ENCODE data around the gene TRIM44. TPM values are rescaled to one million over a fixed set of nuclear protein-coding genes. Genes with fewer than 3 reads are reported as not detected.

TRIM44 gene
- total RNA-seq, 1 donor from 2014 or later: 67.0 TPM

GRCh38 chr11:35632301-35632700 lies 30.3 kb upstream of the TRIM44 start:
- no peaks in the 10 kb centered on the region for H3K4me1 Mint-ChIP-seq
- POLR2A ChIA-PET: no interaction called here
- ATAC-seq (ENCODE audit: low read depth) (no peak), DNase-seq (no peak)
- no peaks in the 10 kb centered on the region for H3K9me3 Mint-ChIP-seq
- H3K27me3 Mint-ChIP-seq: peaks cover 46% of the 10 kb centered on the region
- CTCF ChIA-PET: no interaction called here
- no peaks in the 10 kb centered on the region for H3K36me3 Mint-ChIP-seq (ENCODE audit: low read depth)
- intact Hi-C loops (cut with micrococcal nuclease): no loop called here
- H3K27ac Mint-ChIP-seq: no peak overlapping the region
- TF ChIP-seq CTCF (IDR thresholded peaks at IDR 0.05): no peak
- no peak overlapping the region for H3K4me3 Mint-ChIP-seq

- H3K4me1 Mint-ChIP-seq: no peaks in the 10 kb centered on the region
- H3K36me3 Mint-ChIP-seq (ENCODE audit: low read depth): no peaks in the 10 kb centered on the region
- ATAC-seq (ENCODE audit: low read depth): no peak
- TF ChIP-seq CTCF (IDR thresholded peaks at IDR 0.05): no peak
- H3K27me3 Mint-ChIP-seq: peaks cover 40% of the 10 kb centered on the region
- CTCF ChIA-PET: no interaction called here
- intact Hi-C loops (cut with micrococcal nuclease): no loop called here
- H3K4me3 Mint-ChIP-seq: no peak overlapping the region
- no peak for DNase-seq
- no peak overlapping the region for H3K27ac Mint-ChIP-seq
- no peaks in the 10 kb centered on the region for H3K9me3 Mint-ChIP-seq
- POLR2A ChIA-PET: no interaction called here
Measured at GRCh38 chr11:35633827-35634423, 28.6 kb upstream of the TRIM44 start.

- Mint-ChIP-seq H3K4me1 (no peaks in the 10 kb centered on the region), H3K4me3 (no peak overlapping the region), H3K9me3 (no peaks in the 10 kb centered on the region), H3K27ac (no peak overlapping the region), H3K36me3 (ENCODE audit: low read depth) (no peaks in the 10 kb centered on the region), H3K27me3 (peaks cover 29% of the 10 kb centered on the region)
- intact Hi-C loops (cut with micrococcal nuclease): no loop called here
- DNase-seq (no peak), ATAC-seq (ENCODE audit: low read depth) (no peak)
- POLR2A ChIA-PET: no interaction called here
- TF ChIP-seq CTCF (IDR thresholded peaks at IDR 0.05): no peak
- CTCF ChIA-PET: no interaction called here
Measured at GRCh38 chr11:35635933-35636332, 26.6 kb upstream of the TRIM44 start.

- peaks cover 30% of the 10 kb centered on the region for H3K27me3 Mint-ChIP-seq
- no peaks in the 10 kb centered on the region for H3K9me3 Mint-ChIP-seq
- DNase-seq (no peak), ATAC-seq (ENCODE audit: low read depth) (no peak)
- no peak overlapping the region for H3K27ac Mint-ChIP-seq
- H3K4me1 Mint-ChIP-seq: no peaks in the 10 kb centered on the region
- ChIA-PET CTCF (no interaction called here), POLR2A (no interaction called here)
- intact Hi-C loops (cut with micrococcal nuclease): no loop called here
- no peaks in the 10 kb centered on the region for H3K36me3 Mint-ChIP-seq (ENCODE audit: low read depth)
- H3K4me3 Mint-ChIP-seq: no peak overlapping the region
- TF ChIP-seq CTCF (IDR thresholded peaks at IDR 0.05): no peak
Measured at GRCh38 chr11:35639591-35640179, 22.9 kb upstream of the TRIM44 start.

GRCh38 chr11:35641171-35641897 lies 21.2 kb upstream of the TRIM44 start:
- H3K4me1 Mint-ChIP-seq: no peaks in the 10 kb centered on the region
- no peaks in the 10 kb centered on the region for H3K9me3 Mint-ChIP-seq
- no peak for ATAC-seq (ENCODE audit: low read depth)
- ChIA-PET POLR2A (no interaction called here), CTCF (no interaction called here)
- H3K4me3 Mint-ChIP-seq: no peak overlapping the region
- H3K27me3 Mint-ChIP-seq: peaks cover 29% of the 10 kb centered on the region
- TF ChIP-seq CTCF (IDR thresholded peaks at IDR 0.05): no peak
- intact Hi-C loops (cut with micrococcal nuclease): no loop called here
- no peak overlapping the region for H3K27ac Mint-ChIP-seq
- DNase-seq: no peak
- no peaks in the 10 kb centered on the region for H3K36me3 Mint-ChIP-seq (ENCODE audit: low read depth)

All from activated B cell treated with CpG ODN at 0.5 μM for 24 hours (primary cell).